GM18526 (cell line): ENCODE results near the gene PSG6.
"Not testable (repeated sequence)": the region's sequence is repeated elsewhere in the genome, so short reads cannot be mapped to it uniquely, and the experiment has no call there.

ENCODE experiments used
- POLR2A ChIP-seq: IDR thresholded peaks from 3 replicates; pipeline ENCODE4 v1.6.1; 2011; ENCODE audit not compliant: insufficient read length; ENCODE audit errors: extremely low read depth

Gene PSG6

GRCh38 chr19:42917634-42918033 lies at the start of gene PSG6:
PSG6 (minus strand) TSS chr19:42917894; CDS start chr19:42917792, 102 bp downstream.
- not testable (repeated sequence) for TF ChIP-seq POLR2A

- no peak for TF ChIP-seq POLR2A
Observed at GRCh38 chr19:42965176-42965575, 47.5 kb upstream of the PSG6 start.

- no peak for TF ChIP-seq POLR2A
Observed at GRCh38 chr19:42961119-42961518, 43.4 kb upstream of the PSG6 start.

- TF ChIP-seq POLR2A: no peak
Observed at GRCh38 chr19:42942187-42942789, 24.6 kb upstream of the PSG6 start.

- not testable (repeated sequence) for TF ChIP-seq POLR2A
Observed at GRCh38 chr19:42937107-42937506, 19.4 kb upstream of the PSG6 start, which contains the start of gene PSG7. PSG7 (minus strand) TSS chr19:42937207; CDS start chr19:42937076, 131 bp downstream.

- TF ChIP-seq POLR2A: no peak
Observed at GRCh38 chr19:42928896-42929295, 11.2 kb upstream of the PSG6 start.

GRCh38 chr19:42926781-42927180 lies 9.1 kb upstream of the PSG6 start:
- no peak for TF ChIP-seq POLR2A

GRCh38 chr19:42919757-42920079 lies 2.0 kb upstream of the PSG6 start:
- TF ChIP-seq POLR2A: no peak

GRCh38 chr19:42879613-42880012 lies 38.1 kb downstream of the PSG6 start, which contains the start of gene PSG1:
PSG1 (minus strand) TSS chr19:42879713; CDS start chr19:42879581, 132 bp downstream.
- no peak for TF ChIP-seq POLR2A

- TF ChIP-seq POLR2A: no peak
Observed at GRCh38 chr19:42872608-42873007, 45.1 kb downstream of the PSG6 start.

GRCh38 chr19:42857544-42857867 lies 60.2 kb downstream of the PSG6 start:
- no peak for TF ChIP-seq POLR2A
